GM18907 (cell line): ENCODE results near the gene CALML4.

Experiments
- ATAC-seq: cut with Tn5 transposase; IDR thresholded peaks from one replicate; pipeline ENCODE4 v1.9.1; 2021; ENCODE audit warnings: mild to moderate bottlenecking, moderate library complexity; ENCODE audit not compliant: unreplicated experiment

Gene CALML4

GRCh38 chr15:68151277-68151676 is 53.9 kb downstream of the CALML4 start:
- no peak for ATAC-seq

DNA sequence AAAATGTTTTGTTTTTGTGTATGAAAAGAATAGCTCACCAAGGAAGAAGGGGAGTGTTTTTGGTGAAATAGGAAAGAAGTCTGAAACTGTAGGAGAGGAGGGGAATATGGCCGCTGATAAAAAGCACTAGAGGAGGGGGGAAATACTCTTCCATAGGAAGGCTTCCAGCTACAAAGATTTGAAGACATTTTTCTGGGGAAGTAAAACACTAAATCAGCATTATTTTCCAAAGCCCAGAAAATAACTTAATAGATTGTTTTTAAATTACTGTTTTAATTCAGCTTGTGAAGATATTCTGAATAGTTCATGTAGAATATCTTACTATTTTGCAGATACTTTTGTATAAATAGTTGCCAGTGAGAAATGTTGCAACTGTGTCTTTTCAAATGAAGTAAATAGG is 54.9 kb downstream of the CALML4 start:
- no peak for ATAC-seq

- ATAC-seq: no peak
These were observed 56.1 kb downstream of the CALML4 start for GRCh38 chr15:68149059-68149458.

- ATAC-seq: no peak
These were observed 57.1 kb downstream of the CALML4 start for GRCh38 chr15:68148039-68148438.

GRCh38 chr15:68145706-68146105 is 59.4 kb downstream of the CALML4 start:
- ATAC-seq: no peak

GRCh38 chr15:68143785-68144184 is 61.3 kb downstream of the CALML4 start:
- ATAC-seq: no peak

DNA sequence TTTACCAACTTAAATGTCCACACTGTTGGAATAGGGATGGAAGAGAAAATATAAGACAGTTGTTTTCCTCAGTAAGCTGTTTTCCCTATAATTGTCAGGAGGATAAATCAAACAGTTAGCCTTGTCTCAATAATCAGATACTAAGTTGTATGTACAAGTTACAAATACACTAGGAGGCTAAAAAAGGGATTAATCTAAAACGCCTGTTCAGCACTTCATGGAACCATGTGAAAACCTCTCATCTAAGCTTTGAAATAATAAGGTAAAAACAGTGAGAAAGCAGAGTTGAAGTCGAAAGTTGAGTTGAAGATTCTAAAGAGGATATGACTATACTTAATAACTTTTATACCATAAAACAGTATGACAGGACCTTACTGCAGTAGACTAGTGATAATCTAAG is 62.0 kb downstream of the CALML4 start:
- ATAC-seq: no peak
